Activated CD8-positive, alpha-beta memory T cell treated with anti-CD3 and anti-CD28 coated beads, Interleukin-2, amount 50 U/mL, for 1 hour (primary cell): ENCODE measurements around the gene ZFAND2B.
"Not testable (repeated sequence)": the region's sequence is repeated elsewhere in the genome, so short reads cannot be mapped to it uniquely, and the experiment has no call there.

Source experiments
- DNase-seq: peaks from one replicate; pipeline ENCODE4 v3.0.0-alpha.2; 2020; ENCODE audit errors: extremely low read depth

Gene ZFAND2B

DNA sequence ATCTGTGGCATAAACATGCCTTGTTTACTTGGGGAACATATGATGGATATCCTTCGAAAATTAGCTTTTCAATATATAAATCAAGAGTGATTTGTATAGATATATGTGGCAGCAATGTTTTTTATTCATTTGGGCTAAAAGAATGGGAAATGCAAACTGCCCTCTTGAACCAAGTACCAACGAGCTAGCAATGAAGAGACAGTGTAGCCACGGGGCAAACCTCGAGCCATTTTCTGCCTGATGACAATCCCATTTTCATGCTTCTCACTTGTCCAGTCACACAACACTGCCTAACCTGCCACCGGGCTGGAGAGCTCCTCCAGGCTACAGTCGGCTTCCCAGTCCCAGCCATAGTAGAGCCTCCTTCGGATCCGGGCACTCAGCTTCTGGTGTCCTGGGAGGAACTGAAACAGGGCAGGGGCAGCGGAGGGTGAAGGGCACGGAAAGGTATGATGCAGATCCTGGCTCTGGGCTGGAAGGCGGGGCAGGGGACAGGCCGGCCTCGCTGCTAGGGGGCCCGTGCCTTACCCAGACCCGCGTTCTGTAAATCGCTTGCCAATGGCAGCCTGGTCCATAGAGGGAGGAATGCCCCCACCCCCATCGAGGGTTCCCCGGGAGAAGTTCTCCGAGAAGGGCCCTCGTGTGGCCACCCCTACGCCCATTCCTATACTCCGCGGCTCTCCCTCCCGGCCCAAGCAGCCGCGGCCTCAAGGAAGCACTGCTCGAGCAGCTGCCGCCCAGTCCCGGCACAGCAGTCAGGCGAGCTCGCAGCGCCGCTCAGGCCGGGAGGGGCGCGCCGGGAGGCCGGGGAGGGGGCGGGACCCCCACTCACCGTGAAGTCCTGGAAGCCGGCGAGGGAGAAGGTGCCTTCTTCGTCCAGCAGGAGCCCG, 30.4 kb upstream of the ZFAND2B start:
- DNase-seq, result no peak

DNA sequence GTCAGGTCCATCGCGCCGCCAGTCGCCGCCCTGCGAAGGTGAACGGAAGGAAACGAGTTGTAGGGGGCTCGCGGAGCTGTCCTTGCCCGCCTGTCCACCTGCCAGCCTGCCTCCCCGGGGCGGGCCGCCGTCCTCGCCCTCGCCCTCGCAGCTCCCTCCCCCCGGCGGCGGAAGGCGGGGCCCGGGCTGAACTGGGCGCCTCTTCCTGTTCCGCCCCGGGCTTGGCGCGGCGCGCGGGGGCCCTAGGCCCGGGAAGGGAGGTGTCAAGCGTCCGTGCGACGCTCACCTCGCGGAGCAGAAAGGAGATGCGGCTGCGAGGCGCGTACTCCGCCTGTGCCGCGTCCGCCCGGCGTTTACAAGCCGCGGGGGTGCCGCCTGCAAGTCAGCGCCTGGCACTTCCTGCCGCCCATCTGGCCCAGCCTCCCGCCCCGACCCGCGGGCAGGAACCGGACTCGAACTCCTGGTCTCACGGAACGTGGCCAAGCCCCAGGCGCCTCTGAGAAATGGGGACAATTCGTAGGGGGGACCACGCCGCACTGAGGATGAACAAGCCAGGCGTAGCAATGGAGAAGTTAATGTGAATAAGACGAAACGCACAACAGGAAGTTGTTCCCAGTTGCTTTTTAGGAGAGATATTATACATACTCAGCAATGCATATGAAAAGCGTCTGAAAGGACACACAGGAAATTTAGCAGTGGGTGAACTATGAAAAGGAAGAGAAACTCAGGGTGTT, 29.6 kb upstream of the ZFAND2B start, which contains the start of gene CNPPD1:
TSS of gene CNPPD1 (minus strand) at position 108 of the 734 bp plus-strand sequence. CDS start at position 11, 97 bp downstream.
- DNase-seq, result peak; percentile 40

DNA sequence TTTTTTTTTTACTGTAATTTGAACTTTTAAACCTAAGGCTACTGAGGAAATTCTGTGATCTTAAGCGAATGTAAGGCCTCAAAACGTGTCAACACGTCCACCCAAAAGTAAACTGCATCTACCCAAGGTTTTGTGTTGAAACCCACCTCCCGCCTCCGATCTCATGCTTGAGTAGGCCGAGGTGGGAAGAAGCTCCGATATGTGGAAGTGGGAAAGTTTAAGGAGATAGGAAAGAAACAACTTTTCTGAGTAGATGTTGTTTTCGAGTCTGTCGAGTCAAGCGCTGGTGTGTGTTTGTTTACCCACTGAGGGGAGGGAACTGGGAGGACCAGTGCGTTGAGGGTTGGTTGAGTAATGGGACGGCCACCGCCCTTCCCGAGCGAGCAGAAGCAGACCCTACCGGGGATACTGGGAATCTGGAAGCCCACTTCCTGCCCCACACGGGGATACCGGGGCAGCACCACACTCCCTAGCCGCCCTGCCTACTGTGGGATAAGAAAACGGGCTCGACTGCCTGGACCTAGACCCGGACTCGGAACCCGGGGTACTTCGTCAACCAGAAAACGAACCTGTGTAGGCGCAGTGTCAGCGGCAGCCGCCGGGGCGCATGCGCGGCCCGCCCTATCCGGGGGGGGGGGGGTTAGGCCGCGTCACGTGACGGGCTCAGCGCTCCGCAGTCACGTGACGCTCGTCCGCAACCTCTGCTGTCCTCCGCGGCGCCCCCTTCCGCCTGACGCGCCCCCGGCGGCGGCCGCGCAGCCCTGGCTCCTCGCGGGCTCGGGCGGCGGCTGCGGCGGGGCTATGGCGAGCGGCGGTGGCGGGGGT, 28.8 kb upstream of the ZFAND2B start, which contains the start of gene RETREG2:
TSS of gene RETREG2 (plus strand) at position 724 of the 825 bp plus-strand sequence. CDS start at position 802, 78 bp downstream.
- DNase-seq, result peak; percentile 66

DNA sequence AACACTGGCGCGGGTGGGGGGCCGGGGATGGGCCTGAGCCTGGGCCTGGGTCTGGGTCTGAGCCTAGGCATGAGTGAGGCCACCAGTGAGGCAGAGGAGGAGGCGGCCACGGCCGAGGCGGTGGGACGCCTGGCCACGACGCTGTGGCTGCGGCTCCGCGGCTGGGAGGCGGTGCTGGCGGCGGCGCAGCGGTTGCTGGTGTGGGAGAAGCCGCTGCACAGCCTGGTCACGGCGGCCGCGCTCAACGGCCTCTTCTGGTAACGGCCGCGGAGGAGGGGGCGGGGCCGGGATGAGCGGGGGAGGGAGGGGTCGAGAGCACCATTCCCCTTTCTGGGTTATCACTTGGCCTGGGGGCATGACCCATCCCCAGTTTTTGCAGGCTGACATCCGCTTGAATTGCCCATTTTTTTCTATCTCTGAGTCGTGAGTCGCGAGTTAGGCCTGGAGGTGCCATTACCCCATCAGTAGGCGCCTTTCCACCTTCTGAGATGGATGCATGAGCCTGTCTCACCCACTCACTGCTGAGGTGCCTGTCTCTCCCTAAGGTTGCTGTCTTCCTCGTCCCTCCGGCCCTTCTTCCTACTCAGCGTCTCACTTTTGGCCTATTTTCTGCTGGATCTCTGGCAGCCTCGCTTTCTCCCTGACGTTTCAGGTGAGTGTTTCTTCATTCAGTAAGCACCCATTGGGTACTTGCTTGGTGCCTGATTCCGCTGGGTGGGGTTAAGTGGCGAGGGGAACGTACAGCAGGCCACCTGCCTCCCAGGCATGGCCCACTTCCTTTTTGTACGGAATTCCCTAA, 28.0 kb upstream of the ZFAND2B start:
- no peak for DNase-seq

DNA sequence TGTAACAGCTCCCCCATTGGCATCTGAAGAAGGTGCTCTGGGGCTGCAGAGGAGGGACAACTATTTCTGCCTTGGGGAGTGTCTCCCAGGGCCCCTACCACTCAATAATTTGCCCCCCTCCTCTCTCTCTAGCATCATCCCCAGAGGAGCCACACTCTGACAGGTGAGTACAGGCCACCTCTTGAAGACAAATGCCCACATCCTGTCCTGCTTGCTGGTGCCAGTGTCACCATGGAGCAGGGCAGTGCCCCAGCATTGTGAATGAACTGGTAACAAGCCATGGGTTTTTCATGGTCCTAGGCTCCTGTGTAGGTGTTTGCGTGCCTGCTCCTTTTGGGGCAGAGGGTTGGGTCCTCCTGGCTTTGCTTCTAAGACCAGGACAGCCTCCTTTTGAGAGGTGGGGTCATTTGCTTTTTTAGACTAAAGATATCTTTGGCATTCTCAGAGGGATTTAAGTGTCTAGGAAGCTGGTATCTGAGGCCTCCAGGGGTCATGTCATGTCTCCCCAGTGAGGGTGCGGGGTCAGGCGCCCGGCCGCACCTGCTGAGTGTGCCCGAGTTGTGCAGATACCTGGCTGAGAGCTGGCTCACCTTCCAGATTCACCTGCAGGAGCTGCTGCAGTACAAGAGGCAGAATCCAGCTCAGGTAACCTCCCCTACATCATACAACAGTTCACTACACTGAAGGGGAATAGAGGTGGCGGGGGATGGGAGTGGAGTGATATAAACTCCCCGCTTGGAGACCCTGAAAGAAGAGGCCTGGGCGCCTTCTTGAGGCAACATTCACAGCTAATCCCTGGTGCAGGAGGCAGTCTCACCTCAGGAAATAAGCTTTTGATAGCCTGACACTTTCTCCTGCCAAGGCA, 26.7 kb upstream of the ZFAND2B start:
- DNase-seq, result no peak

DNA sequence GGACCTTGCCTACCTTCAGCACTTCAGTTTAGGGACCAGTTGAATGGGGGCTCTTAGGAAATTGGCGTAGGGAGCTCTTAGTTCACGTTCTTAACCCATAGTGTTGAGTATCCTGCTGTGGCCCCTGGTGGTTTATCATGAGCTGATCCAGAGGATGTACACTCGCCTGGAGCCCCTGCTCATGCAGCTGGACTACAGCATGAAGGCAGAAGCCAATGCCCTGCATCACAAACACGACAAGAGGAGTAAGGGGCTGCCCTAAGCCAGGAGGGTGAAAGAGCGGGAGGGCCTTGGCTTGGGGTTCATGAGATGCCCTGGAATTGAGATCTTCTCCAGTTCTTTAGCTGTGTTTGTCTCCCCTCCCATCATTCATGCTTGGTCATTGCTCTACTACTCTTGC, 25.6 kb upstream of the ZFAND2B start:
- DNase-seq, result no peak

DNA sequence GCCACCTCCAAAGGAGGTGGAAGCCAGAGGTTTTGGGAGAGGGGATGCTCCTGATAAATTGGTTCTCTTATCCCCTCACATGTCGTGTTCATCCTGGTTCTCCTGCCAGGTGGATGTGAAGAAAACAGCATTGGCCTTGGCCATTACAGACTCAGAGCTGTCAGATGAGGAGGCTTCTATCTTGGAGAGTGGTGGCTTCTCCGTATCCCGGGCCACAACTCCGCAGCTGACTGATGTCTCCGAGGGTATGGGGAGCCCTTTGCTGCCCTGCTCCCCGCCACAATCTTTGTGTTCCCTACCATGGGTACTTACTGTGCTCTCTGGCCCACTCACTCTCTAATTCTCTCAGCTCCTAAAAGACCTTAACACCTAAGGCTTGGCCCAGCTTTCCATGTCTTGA, 25.1 kb upstream of the ZFAND2B start:
- DNase-seq, result no peak

DNA sequence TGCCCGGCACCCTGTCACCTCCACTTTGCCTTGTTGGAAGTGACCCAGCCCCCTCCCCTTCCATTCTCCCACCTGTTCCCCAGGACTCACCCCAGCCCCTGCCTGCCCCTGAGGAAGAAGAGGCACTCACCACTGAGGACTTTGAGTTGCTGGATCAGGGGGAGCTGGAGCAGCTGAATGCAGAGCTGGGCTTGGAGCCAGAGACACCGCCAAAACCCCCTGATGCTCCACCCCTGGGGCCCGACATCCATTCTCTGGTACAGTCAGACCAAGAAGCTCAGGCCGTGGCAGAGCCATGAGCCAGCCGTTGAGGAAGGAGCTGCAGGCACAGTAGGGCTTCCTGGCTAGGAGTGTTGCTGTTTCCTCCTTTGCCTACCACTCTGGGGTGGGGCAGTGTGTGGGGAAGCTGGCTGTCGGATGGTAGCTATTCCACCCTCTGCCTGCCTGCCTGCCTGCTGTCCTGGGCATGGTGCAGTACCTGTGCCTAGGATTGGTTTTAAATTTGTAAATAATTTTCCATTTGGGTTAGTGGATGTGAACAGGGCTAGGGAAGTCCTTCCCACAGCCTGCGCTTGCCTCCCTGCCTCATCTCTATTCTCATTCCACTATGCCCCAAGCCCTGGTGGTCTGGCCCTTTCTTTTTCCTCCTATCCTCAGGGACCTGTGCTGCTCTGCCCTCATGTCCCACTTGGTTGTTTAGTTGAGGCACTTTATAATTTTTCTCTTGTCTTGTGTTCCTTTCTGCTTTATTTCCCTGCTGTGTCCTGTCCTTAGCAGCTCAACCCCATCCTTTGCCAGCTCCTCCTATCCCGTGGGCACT, 24.0 kb upstream of the ZFAND2B start:
- no peak for DNase-seq

DNA sequence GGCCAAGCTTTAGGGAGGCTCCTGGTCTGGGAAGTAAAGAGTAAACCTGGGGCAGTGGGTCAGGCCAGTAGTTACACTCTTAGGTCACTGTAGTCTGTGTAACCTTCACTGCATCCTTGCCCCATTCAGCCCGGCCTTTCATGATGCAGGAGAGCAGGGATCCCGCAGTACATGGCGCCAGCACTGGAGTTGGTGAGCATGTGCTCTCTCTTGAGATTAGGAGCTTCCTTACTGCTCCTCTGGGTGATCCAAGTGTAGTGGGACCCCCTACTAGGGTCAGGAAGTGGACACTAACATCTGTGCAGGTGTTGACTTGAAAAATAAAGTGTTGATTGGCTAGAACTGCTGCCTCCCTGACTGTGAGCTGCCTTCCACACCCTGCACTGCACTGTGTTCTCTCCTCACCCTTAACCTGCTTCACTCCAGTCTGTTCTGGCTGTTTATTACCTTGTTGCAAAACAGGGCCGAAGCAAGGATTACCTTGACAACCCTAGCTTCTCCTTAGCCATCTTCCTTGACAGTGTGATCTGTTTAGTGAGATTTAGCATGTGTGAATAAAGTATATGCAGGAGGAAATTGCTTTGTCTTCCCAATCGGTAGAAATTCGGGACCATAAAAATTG, 23.3 kb upstream of the ZFAND2B start:
- no peak for DNase-seq

DNA sequence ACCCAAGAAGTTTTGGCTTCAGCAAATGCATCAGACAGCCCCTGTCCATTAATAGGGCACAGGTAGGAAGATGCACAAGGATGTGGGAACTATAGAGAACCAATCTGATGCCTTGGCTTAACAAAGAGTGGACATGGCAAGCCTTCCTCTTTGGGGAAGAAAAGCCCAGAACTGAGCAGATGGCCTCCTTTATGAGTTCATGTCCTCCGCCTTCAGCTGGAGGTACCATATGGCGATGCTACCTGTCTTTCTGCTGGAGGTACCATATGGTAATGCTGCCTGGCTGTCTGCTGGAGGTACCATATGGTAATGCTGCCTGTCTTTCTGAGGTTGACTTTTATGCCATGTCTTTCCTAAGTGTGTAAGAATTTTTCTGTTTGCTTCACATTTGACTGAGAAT, 22.5 kb upstream of the ZFAND2B start:
- no peak for DNase-seq

DNA sequence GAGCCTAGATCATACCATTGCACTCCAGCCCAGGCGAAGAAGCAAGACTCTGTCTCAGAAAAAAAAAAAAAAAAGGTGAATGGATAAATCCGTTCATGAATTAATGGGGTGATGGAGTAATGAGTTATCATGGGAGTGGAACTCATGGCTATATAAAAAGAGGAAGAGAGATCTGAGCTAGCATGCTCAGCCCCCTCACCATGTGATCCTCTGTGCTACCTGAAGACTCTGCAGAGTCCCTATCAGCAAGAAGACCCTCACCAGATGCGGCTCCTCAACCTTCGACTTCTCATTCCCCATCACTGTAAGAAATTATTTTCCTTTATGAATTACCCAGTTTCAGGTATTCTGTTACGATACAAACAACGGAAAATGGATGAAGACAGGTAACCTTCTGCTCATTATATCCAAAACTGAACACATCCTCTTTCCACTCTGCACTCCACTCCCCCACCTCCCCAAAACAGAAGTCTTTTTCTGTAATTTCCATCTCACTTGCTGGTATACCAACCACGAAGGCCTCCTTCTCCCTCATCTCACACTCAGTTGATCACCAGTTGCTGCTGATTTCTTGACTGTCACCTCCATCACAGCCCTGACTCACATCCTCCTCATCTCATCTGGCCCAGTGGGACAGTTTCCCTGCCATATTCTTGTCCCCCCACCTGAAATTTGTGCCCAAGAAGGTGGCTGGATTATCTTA, 19.7 kb upstream of the ZFAND2B start:
- no peak for DNase-seq

DNA sequence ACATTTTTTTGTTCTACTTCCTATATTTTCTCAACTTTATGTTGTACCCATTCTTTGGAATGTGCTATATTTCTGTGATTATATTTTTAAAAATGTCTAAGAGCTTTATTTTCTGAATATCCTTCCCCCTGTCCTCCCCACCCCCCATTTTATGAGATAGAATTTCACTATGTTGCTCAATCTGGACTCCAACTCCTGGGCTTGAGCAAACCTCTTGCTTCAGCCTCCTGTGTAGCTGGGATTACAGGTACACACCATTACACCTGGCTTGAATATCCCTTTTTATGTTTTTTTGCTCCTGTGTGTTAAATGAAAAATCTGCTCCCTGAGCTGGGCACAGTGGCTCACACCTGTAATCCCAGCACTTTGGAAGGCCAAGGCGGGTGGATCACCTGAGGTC, 9.2 kb upstream of the ZFAND2B start:
- no peak for DNase-seq

DNA sequence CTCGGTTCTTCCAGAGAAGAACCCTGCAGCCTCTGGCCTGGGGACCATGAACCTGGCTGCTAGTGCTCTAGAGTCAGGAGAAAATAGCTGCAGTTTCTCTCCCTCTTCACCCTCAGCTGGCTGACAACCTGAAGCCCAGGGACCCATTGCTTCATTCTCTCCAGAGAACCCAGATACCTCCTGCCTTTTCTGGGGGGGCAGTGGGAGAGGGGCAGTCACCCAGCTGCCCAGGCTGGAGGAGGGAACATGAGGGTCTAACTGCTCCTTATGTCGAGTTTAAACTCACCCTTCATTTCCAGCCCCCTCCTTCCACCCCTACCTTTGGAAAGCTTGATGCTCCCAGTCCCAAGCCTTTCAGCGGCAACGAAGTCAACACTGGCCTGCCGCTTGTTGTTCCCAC, 7.6 kb upstream of the ZFAND2B start:
- DNase-seq, result no peak

DNA sequence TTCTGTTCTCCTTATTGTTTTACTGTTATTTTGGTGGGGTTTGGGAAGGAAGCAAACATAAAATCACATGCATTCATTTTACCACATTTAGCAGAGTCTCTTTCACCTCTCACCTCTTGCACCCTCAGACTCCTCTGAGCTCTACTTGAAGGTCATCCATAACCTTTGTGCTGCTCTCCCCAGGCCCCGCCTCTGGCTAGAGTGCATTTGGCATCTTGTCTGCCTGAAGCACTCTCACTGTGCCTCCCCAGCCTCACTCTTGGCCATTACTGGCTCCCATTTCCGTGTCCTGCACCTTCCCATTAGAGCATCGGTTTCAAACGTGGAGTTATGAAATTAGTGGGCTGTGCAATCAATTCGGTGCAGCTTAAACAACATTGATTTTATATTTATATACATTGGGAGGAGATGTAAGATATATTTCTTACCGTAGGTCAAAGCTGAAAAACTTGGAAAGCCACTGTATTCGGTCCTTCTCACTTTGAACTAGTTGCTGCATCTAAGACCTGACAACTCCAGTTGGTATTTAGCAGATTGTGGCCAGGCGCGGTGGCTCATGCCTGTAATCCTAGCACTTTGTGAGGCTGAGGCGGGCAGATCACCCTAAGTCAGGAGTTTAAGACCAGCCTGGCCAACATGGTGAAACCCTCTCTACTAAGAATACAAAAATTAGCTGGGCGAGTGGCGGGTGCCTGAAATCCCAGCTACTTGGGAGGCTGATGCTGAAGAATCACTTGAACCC, 6.9 kb upstream of the ZFAND2B start:
- no peak for DNase-seq

DNA sequence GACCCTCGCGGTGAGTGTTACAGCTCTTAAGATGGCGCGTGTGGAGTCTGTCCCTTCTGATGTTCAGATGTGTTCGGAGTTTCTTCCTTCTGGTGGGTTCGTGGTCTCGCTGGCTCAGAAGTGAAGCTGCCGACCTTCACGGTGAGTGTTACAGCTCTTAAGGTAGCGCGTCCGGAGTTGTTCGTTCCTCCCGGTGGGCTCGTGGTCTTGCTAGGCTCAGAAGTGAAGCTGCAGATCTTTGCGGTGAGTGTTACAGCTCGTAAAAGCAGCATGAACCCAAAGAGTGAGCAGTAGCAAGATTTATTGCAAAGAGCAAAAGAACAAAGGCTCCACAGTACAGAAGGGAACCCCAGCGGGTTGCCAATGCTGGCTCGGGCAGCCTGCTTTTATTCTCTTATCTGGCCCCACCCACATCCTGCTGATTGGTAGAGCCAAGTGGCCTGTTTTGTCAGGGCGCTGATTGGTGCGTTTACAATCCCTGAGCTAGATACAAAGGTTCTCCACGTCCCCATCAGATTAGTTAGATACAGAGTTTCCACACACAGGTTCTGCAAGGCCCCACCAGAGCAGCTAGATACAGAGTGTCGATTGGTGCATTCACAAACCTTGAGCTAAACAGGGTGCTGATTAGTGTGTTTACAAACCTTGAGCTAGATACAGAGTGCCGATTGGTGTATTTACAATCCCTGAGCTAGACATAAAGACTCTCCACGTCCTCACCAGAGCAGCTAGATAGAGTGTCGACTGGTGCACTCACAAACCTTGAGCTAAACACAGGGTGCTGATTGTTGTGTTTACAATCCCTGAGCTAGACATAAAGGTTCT, 5.9 kb upstream of the ZFAND2B start:
- not testable (repeated sequence) for DNase-seq

DNA sequence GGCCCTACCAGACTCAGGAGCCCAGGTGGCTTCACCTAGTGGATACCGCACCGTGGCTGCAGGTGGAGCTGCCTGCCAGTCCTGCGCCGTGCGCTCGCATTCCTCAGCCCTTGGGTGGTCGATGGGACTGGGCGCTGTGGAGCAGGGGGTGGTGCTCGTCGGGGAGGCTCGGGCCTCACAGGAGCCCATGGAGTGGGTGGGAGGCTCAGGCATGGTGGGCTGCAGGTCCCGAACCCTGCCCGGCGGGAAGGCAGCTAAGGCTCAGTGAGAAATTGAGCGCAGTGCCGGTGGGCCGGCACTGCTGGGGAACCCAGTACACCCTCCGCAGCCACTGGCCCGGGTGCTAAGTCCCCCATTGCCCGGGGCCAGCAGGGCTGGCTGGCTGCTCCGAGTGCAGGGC, 5.3 kb upstream of the ZFAND2B start:
- DNase-seq, result not testable (repeated sequence)
